GM23248 (cell line): ENCODE results near the gene MINDY4. TPM values are rescaled to one million over a fixed set of nuclear protein-coding genes. Genes with fewer than 3 reads are reported as not detected.

ENCODE experiments used
- DNase-seq: peaks from one replicate; pipeline ENCODE4 v3.0.0-alpha.2; 2015
- H2AFZ ChIP-seq: fragments of 200-600 bp; sonication (generic); 2 replicates; pipeline ENCODE4 v1.6.1; 2016; ENCODE audit warnings: antibody characterized with exemption
- H3F3A ChIP-seq: fragments of 200-600 bp; sonication (generic); 2 replicates; pipeline ENCODE4 v1.6.1; 2016; ENCODE audit warnings: mild to moderate bottlenecking, antibody characterized with exemption, mixed run types; ENCODE audit not compliant: insufficient read depth
- H3K27ac ChIP-seq: fragments of 200-600 bp; sonication (generic); 2 replicates; pipeline ENCODE4 v1.5.1; 2016; ENCODE audit warnings: mild to moderate bottlenecking
- H3K27me3 ChIP-seq: fragments of 200-600 bp; sonication (generic); replicated peaks from 2 replicates; pipeline ENCODE4 v1.6.1; 2016; ENCODE audit warnings: mild to moderate bottlenecking; ENCODE audit not compliant: insufficient read depth
- H3K36me3 ChIP-seq: fragments of 200-600 bp; sonication (generic); 2 replicates; pipeline ENCODE4 v1.6.1; 2016; ENCODE audit warnings: low read depth, mild to moderate bottlenecking
- H3K4me1 ChIP-seq: fragments of 200-600 bp; sonication (generic); 2 replicates; pipeline ENCODE4 v1.6.1; 2016; ENCODE audit warnings: mild to moderate bottlenecking; ENCODE audit not compliant: insufficient read depth
- H3K4me2 ChIP-seq: fragments of 200-600 bp; sonication (generic); one replicate; pipeline ENCODE4 v1.6.1; 2016; ENCODE audit warnings: mild to moderate bottlenecking; ENCODE audit not compliant: unreplicated experiment
- H3K4me3 ChIP-seq: fragments of 200-600 bp; sonication (generic); 2 replicates; pipeline ENCODE4 v1.5.1; 2016; ENCODE audit warnings: mild to moderate bottlenecking
- H3K79me2 ChIP-seq: fragments of 200-600 bp; sonication (generic); 2 replicates; pipeline ENCODE4 v1.6.1; 2016; ENCODE audit warnings: mild to moderate bottlenecking; ENCODE audit not compliant: insufficient read depth
- H3K9ac ChIP-seq: fragments of 200-600 bp; sonication (generic); 2 replicates; pipeline ENCODE4 v1.6.1; 2016; ENCODE audit warnings: mild to moderate bottlenecking
- H3K9me2 ChIP-seq: fragments of 200-600 bp; sonication (generic); 2 replicates; pipeline ENCODE4 v1.6.1; 2016; ENCODE audit warnings: mixed run types, mild to moderate bottlenecking, moderate library complexity; ENCODE audit not compliant: insufficient read depth
- H3K9me3 ChIP-seq: fragments of 200-600 bp; sonication (generic); one replicate; pipeline ENCODE4 v1.6.1; 2017; ENCODE audit warnings: low read depth
- H4K20me1 ChIP-seq: fragments of 200-600 bp; sonication (generic); 2 replicates; pipeline ENCODE4 v1.6.0; 2016; ENCODE audit not compliant: insufficient read depth
- EZH2 ChIP-seq: fragments of 200-600 bp; sonication (generic); IDR thresholded peaks from 2 replicates; pipeline ENCODE4 v1.6.1; 2018; ENCODE audit warnings: antibody characterized with exemption, mild to moderate bottlenecking; ENCODE audit not compliant: insufficient read depth, poor library complexity, severe bottlenecking
- EZH2phosphoT487 ChIP-seq: fragments of 200-600 bp; sonication (generic); IDR thresholded peaks from 2 replicates; pipeline ENCODE4 v1.6.1; 2018; ENCODE audit warnings: antibody characterized with exemption, moderate library complexity, mild to moderate bottlenecking, low read depth; ENCODE audit not compliant: insufficient read depth
- WGBS, 2 experiments: methylation state at CpG; one replicate each; pipeline ENCODE4 v1.1.6; 2015 to 2017; ENCODE audit warnings: low lambda C conversion rate in 2 of 2, low coverage in 1 of 2; ENCODE audit errors: missing lambda C conversion rate in 2 of 2; 5-methylcytosine and 5-hydroxymethylcytosine counted together
- in situ Hi-C: fragments of 300-500 bp; cut with MboI; formaldehyde crosslinking; loops from 2 replicates; pipeline ENCODE4 v1.15.0; 2020
- polyA plus RNA-seq: library from polyadenylated mRNA; unstranded; fragments of >200 nt; fragmentation: Nextera tagmentation; extraction: Ambion mirVana; gene quantifications from 2 replicates; pipeline ENCODE4 v1.2.1, GENCODE V29; 2016
- total RNA-seq: library from RNA; depleted of rRNA; stranded (reverse); fragments of >200 nt; shearing (Covaris generic); gene quantifications from 2 replicates; pipeline ENCODE4 v1.2.3, GENCODE V29; 2014

Gene MINDY4
- total and polyA plus RNA-seq, 2 experiments from 2014 or later, result 2.5 to 3.5 TPM

- 72 to 73% methylated on average over 6 of the region's 6 CpGs for WGBS, 2 experiments
- Histone ChIP-seq H3F3A (peaks cover 15% of the 10 kb centered on the region; the same call in 1 of the 2 replicates), H3K27ac (no peak overlapping the region), H3K9me2 (no peaks in the 10 kb centered on the region), H3K9ac (no peak overlapping the region), H3K4me1 (peaks cover 26% of the 10 kb centered on the region), H3K4me2 (no peak overlapping the region), H3K79me2 (no peaks in the 10 kb centered on the region), H3K36me3 (no peaks in the 10 kb centered on the region), H3K27me3 (no peaks in the 10 kb centered on the region), H3K9me3 (no peaks in the 10 kb centered on the region), H3K4me3 (no peak overlapping the region), H4K20me1 (no peaks in the 10 kb centered on the region), H2AFZ (no peak overlapping the region)
- in situ Hi-C loops, result no loop called here
- no peak for DNase-seq
- TF ChIP-seq EZH2, result no peak
- TF ChIP-seq EZH2phosphoT487, result no peak
These were observed 16.8 kb upstream of the MINDY4 start for GRCh38 chr7:30754315-30754877.

- H3K4me1 ChIP-seq, result peaks cover 22% of the 10 kb centered on the region
- TF ChIP-seq EZH2 (no peak), EZH2phosphoT487 (no peak)
- no peaks in the 10 kb centered on the region; the same call in 1 of the 2 replicates for H3K27me3 ChIP-seq
- H2AFZ ChIP-seq, result no peak overlapping the region
- H3K79me2 ChIP-seq, result no peaks in the 10 kb centered on the region
- H3K9ac ChIP-seq, result no peak overlapping the region
- no peaks in the 10 kb centered on the region for H3K36me3 ChIP-seq
- H4K20me1 ChIP-seq, result no peaks in the 10 kb centered on the region
- H3K9me3 ChIP-seq, result no peaks in the 10 kb centered on the region
- in situ Hi-C loops, result no loop called here
- no peak for DNase-seq
- no peak overlapping the region for H3K4me3 ChIP-seq
- H3K9me2 ChIP-seq, result no peaks in the 10 kb centered on the region
- H3K27ac ChIP-seq, result no peak overlapping the region
- 60 to 61% methylated on average over 20 to 22 of the region's 22 CpGs for WGBS, 2 experiments
- H3K4me2 ChIP-seq, result no peak overlapping the region
- H3F3A ChIP-seq, result peaks cover 12% of the 10 kb centered on the region; the same call in 1 of the 2 replicates
These were observed 15.6 kb upstream of the MINDY4 start for GRCh38 chr7:30755384-30756154.

GRCh38 chr7:30757342-30757692 lies 13.9 kb upstream of the MINDY4 start:
- in situ Hi-C loops, result no loop called here
- Histone ChIP-seq H3K36me3 (no peaks in the 10 kb centered on the region), H3F3A (no peaks in the 10 kb centered on the region), H3K9me3 (no peaks in the 10 kb centered on the region), H3K4me1 (peaks cover 10% of the 10 kb centered on the region), H3K4me3 (no peak overlapping the region), H3K9ac (no peak overlapping the region), H3K27me3 (no peaks in the 10 kb centered on the region; the same call in 1 of the 2 replicates), H3K79me2 (no peaks in the 10 kb centered on the region), H2AFZ (no peak overlapping the region), H3K4me2 (no peak overlapping the region), H4K20me1 (no peaks in the 10 kb centered on the region), H3K9me2 (no peaks in the 10 kb centered on the region), H3K27ac (no peak overlapping the region)
- no peak for DNase-seq
- 54 to 59% methylated on average over 6 of the region's 6 CpGs for WGBS, 2 experiments
- TF ChIP-seq EZH2, result no peak
- TF ChIP-seq EZH2phosphoT487, result no peak

GRCh38 chr7:30760514-30761213 lies 10.6 kb upstream of the MINDY4 start:
- Histone ChIP-seq H3K9me3 (no peaks in the 10 kb centered on the region), H3K27ac (no peak overlapping the region), H3F3A (0 out of 2 replicates have a peak, but pooled peaks cover 6% of the 10 kb centered on the region), H3K27me3 (no peaks in the 10 kb centered on the region; the same call in 1 of the 2 replicates), H3K4me2 (no peak overlapping the region), H3K79me2 (no peaks in the 10 kb centered on the region), H2AFZ (no peak overlapping the region), H3K4me3 (no peak overlapping the region), H3K36me3 (no peaks in the 10 kb centered on the region), H4K20me1 (no peaks in the 10 kb centered on the region), H3K9ac (no peak overlapping the region), H3K9me2 (no peaks in the 10 kb centered on the region), H3K4me1 (no peaks in the 10 kb centered on the region)
- TF ChIP-seq EZH2phosphoT487, result no peak
- no peak for TF ChIP-seq EZH2
- WGBS, 2 experiments, result 76 to 81% methylated on average over 3 of the region's 3 CpGs
- no peak for DNase-seq
- in situ Hi-C loops, result no loop called here
